ENCODE measurements around the gene LYPLAL1. TPM values are rescaled to one million over a fixed set of nuclear protein-coding genes. Genes with fewer than 3 reads are reported as not detected.

The LYPLAL1 gene
- total and polyA plus RNA-seq, 2 of the 8 experiments (the other 6 are each of a cell fraction or from before 2014, with no cell fraction given) = 6.3 to 23.8 TPM

DNA sequence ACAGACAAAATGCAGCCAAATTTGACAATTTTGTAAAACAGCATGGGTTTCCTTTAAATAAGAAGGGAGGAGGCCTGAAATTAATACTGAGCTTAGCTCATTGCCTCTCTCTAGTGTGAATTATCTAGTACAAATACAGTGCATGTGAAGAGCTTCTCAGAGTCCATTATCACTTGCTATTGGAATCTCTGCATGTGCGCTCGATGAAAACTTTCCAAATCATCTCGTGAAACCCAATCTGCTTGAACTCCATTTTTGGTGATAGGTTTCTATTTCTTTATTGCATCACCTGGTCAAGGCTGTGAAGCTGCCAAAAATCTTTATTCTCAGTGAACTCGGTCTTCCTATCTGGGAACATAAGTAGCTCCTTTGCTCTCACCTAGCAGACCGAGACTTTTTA lies 49.5 kb upstream of the LYPLAL1 start (continued):
- TF ChIP-seq SP4 (IDR thresholded peaks at IDR 0.05; ENCODE audit: low read length) (no peak), SRF (IDR thresholded peaks at IDR 0.05; ENCODE audit: low read depth, low read length) (no peak), JUND (IDR thresholded peaks at IDR 0.05; ENCODE audit: low read length) (no peak), NRF1 (IDR thresholded peaks at IDR 0.05; ENCODE audit: low read depth, low read length) (no peak), PHF8 (conservative IDR thresholded peaks at IDR 0.05; ENCODE audit: low read depth, low read length) (no peak), GTF2F1 (IDR thresholded peaks at IDR 0.05; ENCODE audit: borderline replicate concordance, low read depth, low read length) (no peak), RXRA (IDR thresholded peaks at IDR 0.05; ENCODE audit: insufficient read depth, low read depth, low read length) (no peak)

All from H1 (cell line).